Neural progenitor cell (in vitro differentiated cells): Measurements from ENCODE around the gene PIM2. TPM values are rescaled to one million over a fixed set of nuclear protein-coding genes. Genes with fewer than 3 reads are reported as not detected.

ENCODE experiments used
- DNase-seq: peaks from one replicate; pipeline ENCODE4 v3.0.0-alpha.2; 2016; ENCODE audit warnings: low spot score
- H2AFZ ChIP-seq: fragments of 200-600 bp; sonication (generic); replicated peaks from 2 replicates; pipeline ENCODE4 v1.6.1; 2016; ENCODE audit warnings: antibody characterized with exemption
- H3F3A ChIP-seq: fragments of 200-600 bp; sonication (generic); 2 replicates; pipeline ENCODE4 v1.6.1; 2016; ENCODE audit warnings: antibody characterized with exemption, low read depth
- H3K27ac ChIP-seq: fragments of 200-600 bp; sonication (generic); 2 replicates; pipeline ENCODE4 v1.5.1; 2016; ENCODE audit warnings: mild to moderate bottlenecking
- H3K27me3 ChIP-seq: fragments of 200-600 bp; sonication (generic); 2 replicates; pipeline ENCODE4 v1.6.1; 2016; ENCODE audit warnings: mild to moderate bottlenecking, moderate library complexity
- H3K36me3 ChIP-seq: fragments of 200-600 bp; sonication (generic); 2 replicates; pipeline ENCODE4 v1.5.1; 2016
- H3K4me1 ChIP-seq: fragments of 200-600 bp; sonication (generic); 2 replicates; pipeline ENCODE4 v1.6.1; 2016; ENCODE audit warnings: mixed run types
- H3K4me2 ChIP-seq: fragments of 200-600 bp; sonication (generic); 2 replicates; pipeline ENCODE4 v1.6.1; 2016
- H3K4me3 ChIP-seq: fragments of 200-600 bp; sonication (generic); 2 replicates; pipeline ENCODE4 v1.5.1; 2016
- H3K79me2 ChIP-seq: fragments of 200-600 bp; sonication (generic); 2 replicates; pipeline ENCODE4 v1.6.1; 2016; ENCODE audit warnings: low read depth
- H3K9ac ChIP-seq: fragments of 200-600 bp; sonication (generic); 2 replicates; pipeline ENCODE4 v1.6.1; 2016
- H3K9me3 ChIP-seq: fragments of 200-600 bp; sonication (generic); 2 replicates; pipeline ENCODE4 v1.5.1; 2016; ENCODE audit warnings: low read depth
- H4K20me1 ChIP-seq: fragments of 200-600 bp; sonication (generic); 2 replicates; pipeline ENCODE4 v1.6.1; 2016; ENCODE audit warnings: low read depth
- H3K27ac Mint-ChIP-seq: 3 replicates; pipeline ENCODE4 v1.8.0; 2021; ENCODE audit warnings: mixed read lengths
- H3K27me3 Mint-ChIP-seq: 2 replicates; pipeline ENCODE4 v1.8.0; 2022; ENCODE audit warnings: low read depth, mild to moderate bottlenecking, inconsistent platforms, moderate library complexity, mixed read lengths; ENCODE audit not compliant: insufficient read depth
- H3K36me3 Mint-ChIP-seq: 3 replicates; pipeline ENCODE4 v1.8.0; 2021; ENCODE audit warnings: mixed read lengths
- H3K4me1 Mint-ChIP-seq: 3 replicates; pipeline ENCODE4 v1.8.0; 2021; ENCODE audit warnings: mixed read lengths
- H3K4me3 Mint-ChIP-seq: 3 replicates; pipeline ENCODE4 v1.8.0; 2021; ENCODE audit warnings: mild to moderate bottlenecking, moderate library complexity, mixed read lengths
- H3K9me3 Mint-ChIP-seq: 3 replicates; pipeline ENCODE4 v1.8.0; 2020; ENCODE audit warnings: mixed read lengths
- CTCF ChIP-seq: fragments of 200-600 bp; sonication (generic); IDR thresholded peaks from 2 replicates; pipeline ENCODE4 v1.5.1; 2017; ENCODE audit warnings: antibody characterized with exemption, mild to moderate bottlenecking
- EZH2 ChIP-seq: fragments of 200-600 bp; sonication (generic); IDR thresholded peaks from 2 replicates; pipeline ENCODE4 v1.6.1; 2017; ENCODE audit warnings: antibody characterized with exemption, mild to moderate bottlenecking, moderate library complexity
- EZH2phosphoT487 ChIP-seq: fragments of 200-600 bp; sonication (generic); IDR thresholded peaks from 2 replicates; pipeline ENCODE4 v1.6.1; 2017; ENCODE audit warnings: antibody characterized with exemption
- total RNA-seq: library from RNA; depleted of rRNA; stranded (reverse); fragments of >200 nt; gene quantifications from 2 replicates; pipeline ENCODE4 v1.2.3, GENCODE V29; 2015; ENCODE audit warnings: low replicate concordance

PIM2 gene
- total RNA-seq, 1 donor from 2014 or later = 14.7 TPM

GRCh38 chrX:48938721-48939425, 20.0 kb upstream of the PIM2 start:
- H3K4me1 Mint-ChIP-seq = no peaks in the 10 kb centered on the region
- Histone ChIP-seq H3K36me3 (no peaks in the 10 kb centered on the region), H3K4me3 (no peak overlapping the region), H3K9ac (no peak overlapping the region), H2AFZ (no peak overlapping the region), H3K9me3 (no peaks in the 10 kb centered on the region), H3K4me1 (no peaks in the 10 kb centered on the region), H3K4me2 (no peak overlapping the region), H3K27me3 (no peaks in the 10 kb centered on the region), H3K27ac (no peak overlapping the region), H4K20me1 (peaks cover 15% of the 10 kb centered on the region), H3K79me2 (peaks cover 69% of the 10 kb centered on the region), H3F3A (peaks cover 3% of the 10 kb centered on the region)
- H3K9me3 Mint-ChIP-seq = peaks cover 8% of the 10 kb centered on the region
- no peak overlapping the region for H3K4me3 Mint-ChIP-seq
- H3K27me3 Mint-ChIP-seq = peaks cover 6% of the 10 kb centered on the region
- no peak for DNase-seq
- no peak overlapping the region for H3K27ac Mint-ChIP-seq
- peaks cover 5% of the 10 kb centered on the region for H3K36me3 Mint-ChIP-seq
- TF ChIP-seq EZH2 (no peak), CTCF (no peak), EZH2phosphoT487 (no peak)

- Mint-ChIP-seq H3K27me3 (peaks cover 4% of the 10 kb centered on the region), H3K9me3 (peaks cover 10% of the 10 kb centered on the region), H3K4me1 (no peaks in the 10 kb centered on the region), H3K27ac (no peak overlapping the region), H3K4me3 (no peak overlapping the region), H3K36me3 (peaks cover 9% of the 10 kb centered on the region)
- peak overlapping the region; percentile 33 for H3K4me2 ChIP-seq
- no peaks in the 10 kb centered on the region for H3K4me1 ChIP-seq
- peaks cover 3% of the 10 kb centered on the region for H3F3A ChIP-seq
- no peak overlapping the region for H3K9ac ChIP-seq
- H3K9me3 ChIP-seq = no peaks in the 10 kb centered on the region
- no peaks in the 10 kb centered on the region for H3K36me3 ChIP-seq
- H3K27ac ChIP-seq = no peak overlapping the region
- DNase-seq = peak; percentile 39
- peak; percentile 46 for TF ChIP-seq CTCF
- TF ChIP-seq EZH2 = no peak
- H3K27me3 ChIP-seq = no peaks in the 10 kb centered on the region
- no peak overlapping the region for H3K4me3 ChIP-seq
- H3K79me2 ChIP-seq = peaks cover 55% of the 10 kb centered on the region
- no peak overlapping the region for H2AFZ ChIP-seq
- H4K20me1 ChIP-seq = peaks cover 15% of the 10 kb centered on the region
These were observed 18.5 kb upstream of the PIM2 start for GRCh38 chrX:48937054-48937907.

GRCh38 chrX:48936429-48937053, 17.7 kb upstream of the PIM2 start:
- Histone ChIP-seq H3K4me2 (peak overlapping the region; percentile 33), H3K4me1 (no peaks in the 10 kb centered on the region), H3K27me3 (no peaks in the 10 kb centered on the region), H2AFZ (no peak overlapping the region), H3K79me2 (peaks cover 51% of the 10 kb centered on the region), H3K36me3 (no peaks in the 10 kb centered on the region), H3F3A (peaks cover 3% of the 10 kb centered on the region), H4K20me1 (peaks cover 15% of the 10 kb centered on the region), H3K4me3 (no peak overlapping the region), H3K27ac (no peak overlapping the region), H3K9ac (no peak overlapping the region), H3K9me3 (no peaks in the 10 kb centered on the region)
- DNase-seq = no peak
- no peak overlapping the region for H3K4me3 Mint-ChIP-seq
- H3K4me1 Mint-ChIP-seq = no peaks in the 10 kb centered on the region
- H3K27me3 Mint-ChIP-seq = peaks cover 2% of the 10 kb centered on the region
- H3K27ac Mint-ChIP-seq = no peak overlapping the region
- H3K36me3 Mint-ChIP-seq = peaks cover 7% of the 10 kb centered on the region
- no peak for TF ChIP-seq EZH2
- peaks cover 10% of the 10 kb centered on the region for H3K9me3 Mint-ChIP-seq
